GM19463 (cell line): ENCODE data around the gene CCDC195.

Source experiments
- ATAC-seq: cut with Tn5 transposase; IDR thresholded peaks from one replicate; pipeline ENCODE4 v1.9.1; 2021; ENCODE audit warnings: mild to moderate bottlenecking, moderate library complexity; ENCODE audit not compliant: unreplicated experiment

The CCDC195 gene

DNA sequence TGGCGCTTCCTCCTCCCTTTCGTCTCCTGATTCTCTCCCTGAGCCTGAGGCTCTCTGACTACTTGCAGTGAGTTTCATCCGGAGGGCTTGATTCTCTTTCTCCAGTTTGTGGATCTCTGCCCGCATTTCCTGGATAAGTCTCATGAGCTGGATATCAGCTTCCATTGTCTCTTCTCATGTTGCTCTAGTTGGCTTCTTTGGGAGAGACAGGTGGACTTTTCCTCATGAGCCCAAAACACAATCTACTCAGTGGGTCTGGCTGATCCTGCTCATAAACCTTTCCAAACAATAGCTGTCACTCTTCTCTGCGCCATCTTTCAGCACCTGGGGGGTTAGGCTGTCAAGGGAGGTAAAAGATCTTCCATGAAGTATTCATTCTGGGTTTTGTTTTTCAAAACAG, at the start of gene CCDC195:
Gene CCDC195, minus strand, starts transcription at position 165 of the 400 bp plus-strand sequence. Its CDS starts 0 bp downstream, at position 165.
- ATAC-seq: no peak

DNA sequence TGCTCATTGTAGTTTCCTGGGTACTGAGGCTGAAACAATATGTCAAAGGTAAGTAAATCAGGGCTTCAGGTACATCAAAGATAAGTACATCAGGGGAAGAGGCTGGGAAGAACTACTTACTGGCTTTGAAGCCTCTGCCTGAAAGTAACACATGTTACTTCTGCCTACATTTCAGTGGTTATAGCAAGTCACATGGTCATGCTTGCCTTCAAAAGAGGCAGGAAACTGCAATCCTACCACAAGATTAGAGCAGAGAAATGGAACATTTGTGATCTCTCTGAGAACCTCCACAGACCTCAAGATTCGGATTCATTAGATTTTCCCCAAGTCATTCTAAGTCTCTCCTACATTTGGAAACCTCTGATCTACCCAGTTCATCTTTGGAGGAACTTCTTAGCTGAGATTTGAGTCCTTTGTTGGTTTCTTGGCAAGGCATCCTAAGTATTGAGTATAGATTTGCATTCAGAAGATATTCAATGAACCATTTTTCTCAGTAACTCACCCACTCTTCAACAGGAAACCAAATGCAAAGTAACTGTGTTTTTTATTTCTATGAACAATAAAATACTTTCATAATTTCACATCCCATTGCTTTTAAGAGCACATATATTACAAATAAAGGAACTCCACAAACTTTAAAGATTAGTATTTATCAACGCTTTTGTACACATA, 48.5 kb upstream of the CCDC195 start:
- ATAC-seq: peak; percentile 58

- no peak for ATAC-seq
Observed at GRCh38 chr2:224757934-224758548, 41.9 kb upstream of the CCDC195 start.

GRCh38 chr2:224753743-224754540, 37.8 kb upstream of the CCDC195 start:
- no peak for ATAC-seq

GRCh38 chr2:224751996-224752698, 36.0 kb upstream of the CCDC195 start:
- peak; percentile 64 for ATAC-seq

DNA sequence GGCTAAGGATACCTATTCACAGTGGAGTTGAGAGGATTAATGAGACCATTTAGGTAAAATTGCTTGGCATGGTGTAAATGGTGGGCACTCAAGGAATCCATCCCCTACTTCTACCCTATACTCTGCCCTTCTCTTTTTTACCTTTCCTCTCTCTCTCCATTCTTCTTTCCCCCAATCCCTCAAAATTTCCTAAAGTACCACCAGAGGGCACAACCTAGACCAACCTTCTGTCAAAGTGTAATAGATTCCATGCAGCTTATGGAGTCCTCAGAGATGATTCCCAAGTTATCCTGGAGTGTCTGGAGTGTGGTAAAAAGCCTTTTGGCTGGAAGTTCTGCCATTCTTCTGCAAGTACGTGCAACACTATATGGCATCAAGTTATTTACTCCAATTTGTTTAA, 33.0 kb upstream of the CCDC195 start:
- ATAC-seq: no peak

GRCh38 chr2:224747765-224748164, 31.6 kb upstream of the CCDC195 start:
- ATAC-seq: no peak

GRCh38 chr2:224736227-224736626, 20.1 kb upstream of the CCDC195 start:
- no peak for ATAC-seq

- ATAC-seq: no peak
Observed at GRCh38 chr2:224734949-224735348, 18.8 kb upstream of the CCDC195 start.

DNA sequence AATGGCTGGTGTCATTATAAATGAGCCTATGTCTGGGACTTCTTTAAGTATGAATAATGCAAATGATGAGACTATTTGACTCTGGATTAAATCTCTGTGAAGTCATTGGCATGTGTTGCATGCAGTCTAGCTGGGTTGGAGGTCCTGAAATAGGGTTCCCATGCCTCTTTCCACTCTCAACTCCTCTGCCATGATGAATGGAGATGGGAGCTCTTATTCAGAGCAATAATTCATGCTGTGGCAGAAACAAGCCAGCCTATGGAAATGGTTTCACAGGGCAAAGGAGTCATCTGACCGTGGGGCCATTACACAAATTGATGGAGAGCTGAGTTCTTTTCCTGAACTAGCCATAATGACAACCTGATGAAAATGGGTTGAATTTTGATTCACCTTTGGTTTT, 15.5 kb upstream of the CCDC195 start:
- ATAC-seq: no peak

DNA sequence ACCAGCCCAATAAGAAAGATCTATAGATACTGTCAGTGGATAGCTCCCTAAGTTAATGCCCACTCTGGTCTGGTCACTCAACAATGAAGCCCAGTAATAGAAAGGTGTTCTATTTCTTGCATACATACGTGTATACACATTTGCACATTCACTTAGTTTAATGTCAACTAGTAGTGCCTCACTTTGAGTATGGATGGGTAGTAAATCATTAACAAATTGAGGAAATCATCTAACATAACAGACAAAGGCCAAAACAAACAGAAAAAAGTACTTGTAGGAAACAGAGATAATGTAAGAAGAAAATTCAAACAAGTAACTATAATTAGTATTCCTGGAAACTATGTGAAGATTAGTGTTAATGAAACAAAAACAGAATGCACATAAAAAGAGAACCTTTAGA, 13.3 kb upstream of the CCDC195 start:
- ATAC-seq: no peak

GRCh38 chr2:224724331-224724730, 8.2 kb upstream of the CCDC195 start:
- ATAC-seq: no peak

DNA sequence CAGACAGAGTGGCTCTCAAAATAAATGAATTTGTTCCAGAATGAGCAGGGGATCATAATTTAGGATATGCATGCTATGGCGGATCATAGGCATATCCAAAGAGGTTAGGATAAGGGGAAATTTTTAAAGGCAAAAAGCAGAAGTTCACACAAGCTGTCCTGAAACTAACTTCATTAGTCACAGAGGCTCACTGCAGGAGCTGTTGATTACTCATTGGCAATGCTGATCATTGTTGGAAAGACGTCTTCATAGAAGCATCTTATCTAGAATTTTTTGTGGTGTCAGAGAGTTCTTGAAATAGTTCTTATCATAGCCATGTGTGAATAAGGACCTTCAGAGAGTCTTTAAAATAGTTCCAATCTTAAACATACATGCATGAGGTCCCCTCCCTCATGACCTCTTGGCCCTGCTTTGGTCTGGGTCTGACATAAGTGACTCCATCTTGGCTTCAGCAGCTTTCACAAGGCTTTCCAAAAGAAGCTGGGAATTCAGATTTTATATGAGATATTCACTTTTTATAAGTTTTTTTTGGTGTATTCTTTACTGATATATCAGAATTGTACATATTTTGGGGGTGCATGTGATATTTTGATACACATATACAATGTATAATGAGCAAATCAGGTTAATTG, 7.5 kb upstream of the CCDC195 start:
- peak; percentile 81 for ATAC-seq

DNA sequence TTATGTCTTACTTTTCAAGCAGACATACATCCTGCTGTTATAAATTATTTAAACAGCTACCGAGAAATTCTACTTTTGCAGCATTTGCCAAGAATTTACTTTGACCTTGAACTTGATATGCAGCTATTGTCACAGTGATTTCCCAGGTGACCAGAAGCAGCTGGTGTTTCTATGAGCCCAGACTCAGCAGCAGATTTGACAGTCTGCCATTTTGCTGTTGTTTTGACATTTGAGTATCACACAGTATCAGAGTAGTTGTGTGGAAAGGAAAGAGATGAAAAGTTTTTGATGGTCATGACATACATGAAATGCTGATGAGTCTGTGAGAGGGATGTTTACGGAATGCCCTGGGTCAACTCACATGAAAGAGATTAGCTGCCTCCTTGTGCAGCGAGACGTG, 6.6 kb upstream of the CCDC195 start:
- no peak for ATAC-seq

DNA sequence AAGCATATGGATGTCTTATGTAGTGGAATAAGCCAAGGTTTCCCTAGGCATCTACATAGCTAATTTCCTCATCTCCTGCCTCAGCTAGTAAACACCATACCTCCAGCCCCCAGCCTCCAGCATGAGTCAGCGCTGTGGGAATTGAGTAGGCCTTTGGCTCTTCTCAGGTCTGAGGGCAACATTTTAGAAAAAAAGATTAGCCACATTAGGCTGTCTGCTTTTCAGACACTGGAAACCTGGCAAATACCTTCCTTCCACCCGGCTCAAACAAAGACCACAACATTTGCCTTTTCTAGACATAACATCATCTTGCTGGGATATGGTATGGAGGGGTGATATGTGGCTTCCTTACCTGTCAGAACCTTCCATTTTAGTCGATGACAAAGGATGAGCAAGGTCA, 6.1 kb upstream of the CCDC195 start:
- peak; percentile 44 for ATAC-seq

- no peak for ATAC-seq
Observed at GRCh38 chr2:224716921-224717320, 756 bp upstream of the CCDC195 start.

DNA sequence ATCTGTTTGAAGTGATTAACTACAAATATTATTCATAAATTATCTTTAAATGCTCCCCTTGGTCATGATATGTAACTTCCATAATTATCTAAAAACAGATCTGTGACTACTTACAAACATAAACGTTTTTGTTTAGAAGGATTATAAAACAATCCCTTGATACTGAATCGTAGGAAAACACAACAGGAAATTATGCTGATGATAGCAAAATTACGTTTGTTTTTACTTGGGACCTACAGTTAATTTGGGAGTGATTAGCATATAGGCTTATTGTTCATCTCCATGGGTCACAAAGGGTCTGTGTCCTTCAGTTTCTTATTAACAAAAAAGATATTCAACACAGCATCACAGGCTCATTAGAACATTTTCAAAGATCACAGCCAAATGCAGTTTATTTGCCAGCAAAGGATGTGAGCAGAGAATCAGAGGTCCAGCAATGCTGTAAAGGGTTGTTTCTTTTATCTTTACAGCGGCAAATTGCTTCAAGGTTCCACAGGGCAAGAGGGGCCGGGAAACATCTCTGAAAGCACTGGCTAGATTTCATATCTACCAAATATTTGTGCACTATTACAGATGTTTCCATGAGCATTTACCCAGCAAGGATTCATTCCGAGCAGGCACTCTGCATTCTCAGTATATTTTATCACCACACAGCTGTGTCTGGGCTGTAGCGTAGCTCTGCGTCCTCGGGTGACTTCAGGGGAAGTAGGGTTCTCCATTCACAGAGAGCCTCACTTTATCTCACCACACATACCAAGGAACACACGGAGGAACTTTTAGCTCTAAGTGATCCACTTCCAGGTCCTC, 4.1 kb downstream of the CCDC195 start:
- no peak for ATAC-seq

- no peak for ATAC-seq
Observed at GRCh38 chr2:224711381-224711780, 4.8 kb downstream of the CCDC195 start.

GRCh38 chr2:224709301-224709700, 6.9 kb downstream of the CCDC195 start:
- no peak for ATAC-seq

GRCh38 chr2:224694502-224694901, 21.7 kb downstream of the CCDC195 start:
- no peak for ATAC-seq
